ENCODE data around the gene TNS4.

Gene TNS4

GRCh38 chr17:40431231-40431602 lies 70.2 kb downstream of the TNS4 start:
- DNase-seq, result no peak

- DNase-seq, result no peak
Observed at GRCh38 chr17:40430272-40431230, 70.9 kb downstream of the TNS4 start.

- DNase-seq, result no peak
Observed at GRCh38 chr17:40427002-40427491, 74.4 kb downstream of the TNS4 start.
